Epithelial cell of esophagus (primary cell): ENCODE data around the gene SLC6A8.

Experiments used
- DNase-seq: peaks from one replicate; pipeline ENCODE4 v3.0.0; 2010; ENCODE audit warnings: low read depth
- H3K4me3 ChIP-seq: 2 replicates; pipeline ENCODE4 v1.5.1; 2011; ENCODE audit warnings: mild to moderate bottlenecking, low read length, control low read depth
- TF ChIP-seq, protein P1 (sequence below): IDR thresholded peaks from 2 replicates; pipeline ENCODE4 v1.5.1; 2011; ENCODE audit warnings: low read depth, mild to moderate bottlenecking, low read length, control low read depth, inconsistent platforms; ENCODE audit not compliant: insufficient read depth; ENCODE audit errors: missing control alignments

The SLC6A8 gene

DNA sequence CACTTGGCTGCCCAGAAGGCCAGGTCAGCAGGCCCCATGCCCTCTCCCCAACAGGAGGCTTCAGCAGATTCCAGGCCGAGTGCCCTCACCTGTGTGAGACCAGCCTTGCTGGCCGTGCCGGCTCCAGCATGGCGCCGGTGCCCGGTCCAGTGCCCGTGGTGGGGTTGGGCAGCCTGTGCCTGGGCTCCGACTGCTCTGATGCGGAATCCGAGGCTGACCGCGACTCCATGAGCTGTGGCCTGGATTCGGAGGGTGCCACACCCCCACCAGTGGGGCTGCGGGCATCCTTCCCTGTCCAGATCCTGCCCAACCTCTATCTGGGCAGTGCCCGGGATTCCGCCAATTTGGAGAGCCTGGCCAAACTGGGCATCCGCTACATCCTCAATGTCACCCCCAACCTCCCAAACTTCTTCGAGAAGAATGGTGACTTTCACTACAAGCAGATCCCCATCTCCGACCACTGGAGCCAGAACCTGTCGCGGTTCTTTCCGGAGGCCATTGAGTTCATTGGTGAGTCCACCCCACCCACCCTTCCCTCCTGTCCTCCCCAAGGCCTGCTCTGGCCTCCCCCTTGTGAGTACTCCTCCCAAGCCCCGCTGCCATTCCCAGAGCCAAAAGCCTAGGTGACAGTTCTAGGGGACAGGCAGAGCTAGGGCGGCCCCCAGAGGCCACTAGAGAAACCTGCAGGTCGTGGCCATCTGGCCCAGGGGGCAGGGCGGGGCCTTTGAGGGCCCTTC lies 38.4 kb upstream of the SLC6A8 start:
- TF ChIP-seq, protein P1, sequence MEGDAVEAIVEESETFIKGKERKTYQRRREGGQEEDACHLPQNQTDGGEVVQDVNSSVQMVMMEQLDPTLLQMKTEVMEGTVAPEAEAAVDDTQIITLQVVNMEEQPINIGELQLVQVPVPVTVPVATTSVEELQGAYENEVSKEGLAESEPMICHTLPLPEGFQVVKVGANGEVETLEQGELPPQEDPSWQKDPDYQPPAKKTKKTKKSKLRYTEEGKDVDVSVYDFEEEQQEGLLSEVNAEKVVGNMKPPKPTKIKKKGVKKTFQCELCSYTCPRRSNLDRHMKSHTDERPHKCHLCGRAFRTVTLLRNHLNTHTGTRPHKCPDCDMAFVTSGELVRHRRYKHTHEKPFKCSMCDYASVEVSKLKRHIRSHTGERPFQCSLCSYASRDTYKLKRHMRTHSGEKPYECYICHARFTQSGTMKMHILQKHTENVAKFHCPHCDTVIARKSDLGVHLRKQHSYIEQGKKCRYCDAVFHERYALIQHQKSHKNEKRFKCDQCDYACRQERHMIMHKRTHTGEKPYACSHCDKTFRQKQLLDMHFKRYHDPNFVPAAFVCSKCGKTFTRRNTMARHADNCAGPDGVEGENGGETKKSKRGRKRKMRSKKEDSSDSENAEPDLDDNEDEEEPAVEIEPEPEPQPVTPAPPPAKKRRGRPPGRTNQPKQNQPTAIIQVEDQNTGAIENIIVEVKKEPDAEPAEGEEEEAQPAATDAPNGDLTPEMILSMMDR = peak; percentile 7
- H3K4me3 ChIP-seq = no peak overlapping the region
- DNase-seq = peak; percentile 30

DNA sequence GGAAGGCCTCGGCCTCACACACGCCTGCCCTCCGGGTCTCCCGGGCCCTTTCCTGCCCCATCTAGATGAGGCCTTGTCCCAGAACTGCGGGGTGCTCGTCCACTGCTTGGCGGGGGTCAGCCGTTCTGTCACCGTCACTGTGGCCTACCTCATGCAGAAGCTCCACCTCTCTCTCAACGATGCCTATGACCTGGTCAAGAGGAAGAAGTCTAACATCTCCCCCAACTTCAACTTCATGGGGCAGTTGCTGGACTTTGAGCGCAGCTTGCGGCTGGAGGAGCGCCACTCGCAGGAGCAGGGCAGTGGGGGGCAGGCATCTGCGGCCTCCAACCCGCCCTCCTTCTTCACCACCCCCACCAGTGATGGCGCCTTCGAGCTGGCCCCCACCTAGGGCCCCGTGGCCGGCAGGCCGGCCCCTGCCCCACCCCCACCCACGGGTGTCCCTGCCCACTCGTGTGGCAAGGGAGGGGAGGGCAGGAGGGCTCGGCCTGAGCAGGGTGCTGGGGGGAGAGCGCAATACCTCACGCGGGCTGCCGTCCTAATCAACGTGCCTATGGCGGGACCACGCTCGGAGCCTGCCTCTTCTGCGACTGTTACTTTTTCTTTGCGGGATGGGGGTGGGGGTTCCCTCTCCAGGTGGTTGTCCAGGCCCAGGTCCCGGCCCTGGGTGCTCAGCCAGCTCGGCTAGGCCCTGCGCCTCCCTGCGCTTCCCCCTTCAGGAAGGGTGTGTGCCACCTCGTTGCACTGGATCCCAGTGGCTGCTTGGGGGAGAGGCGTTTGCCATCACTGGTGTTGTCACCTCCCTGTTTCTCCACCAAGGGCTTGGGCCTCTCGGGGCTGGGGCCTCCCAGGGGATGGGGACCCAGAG lies 37.6 kb upstream of the SLC6A8 start:
- no peak for DNase-seq
- TF ChIP-seq, protein P1 = peak; percentile 1
- H3K4me3 ChIP-seq = no peak overlapping the region

DNA sequence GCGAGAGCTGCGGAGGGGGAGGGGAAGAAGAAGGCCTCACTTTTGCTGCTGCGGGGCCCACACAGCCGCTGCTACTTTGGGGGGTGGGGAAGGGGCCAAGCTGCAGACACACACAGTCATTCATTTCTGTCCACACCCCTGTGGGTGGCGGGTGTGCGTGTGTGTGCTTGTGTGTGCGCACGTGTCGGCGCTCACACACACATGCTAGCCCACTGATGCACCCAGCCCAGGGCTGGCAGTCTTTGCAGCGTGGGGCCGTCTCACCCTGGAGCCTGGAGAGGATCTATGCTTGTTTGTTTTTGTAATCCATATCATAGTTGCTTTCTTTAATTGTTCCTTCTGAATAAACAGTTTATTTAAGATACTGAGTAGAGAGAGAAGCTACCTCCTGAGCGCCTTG lies 36.8 kb upstream of the SLC6A8 start:
- no peak for DNase-seq
- TF ChIP-seq, protein P1 = no peak
- H3K4me3 ChIP-seq = no peak overlapping the region

DNA sequence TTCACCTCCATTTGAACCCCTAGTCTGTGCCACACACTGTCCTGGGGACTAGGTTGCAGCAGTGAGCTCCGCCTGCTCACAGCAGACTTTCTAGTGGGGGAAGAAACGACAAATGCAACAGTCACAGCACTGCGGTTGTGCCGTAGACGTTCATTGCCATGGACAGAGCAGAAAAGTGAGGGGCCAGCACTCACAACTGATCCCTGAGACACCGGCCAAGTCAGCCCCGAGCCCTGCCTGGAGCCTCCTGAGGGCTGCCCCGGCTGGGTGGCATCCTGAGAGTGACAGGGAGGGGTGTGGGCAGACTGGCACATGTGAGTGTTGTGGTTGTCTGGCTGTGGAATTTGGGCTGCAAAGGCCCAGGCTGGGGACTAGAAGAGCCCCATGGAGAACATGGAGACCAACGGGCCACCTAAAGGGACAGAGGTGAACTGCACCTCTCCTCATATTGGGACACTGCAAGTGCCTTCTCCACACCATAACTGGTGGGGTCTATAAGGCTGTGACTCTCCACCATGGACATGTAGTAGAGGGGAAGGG lies 36.1 kb upstream of the SLC6A8 start:
- TF ChIP-seq, protein P1 = peak; percentile 40
- H3K4me3 ChIP-seq = no peak overlapping the region
- DNase-seq = no peak

DNA sequence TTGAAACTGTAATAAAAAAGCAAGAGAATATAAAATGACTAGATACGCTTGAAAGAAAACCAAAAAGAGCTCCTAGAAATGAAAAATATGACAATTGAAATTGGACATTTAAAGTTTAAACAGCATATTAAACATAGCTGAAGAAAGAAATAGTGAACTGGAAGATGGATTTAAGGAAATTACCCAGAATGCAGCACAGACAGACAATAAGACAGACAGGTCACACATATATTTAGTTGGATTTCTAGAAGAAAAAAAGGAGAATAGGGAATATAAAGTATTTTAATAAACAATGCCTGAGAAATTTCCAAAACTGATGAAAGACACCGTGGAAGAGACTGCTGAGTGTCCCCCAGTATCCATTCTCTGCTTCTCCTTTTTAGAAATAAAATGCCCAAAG lies 34.2 kb upstream of the SLC6A8 start:
- TF ChIP-seq, protein P1 = no peak
- no peak overlapping the region for H3K4me3 ChIP-seq
- DNase-seq = no peak

DNA sequence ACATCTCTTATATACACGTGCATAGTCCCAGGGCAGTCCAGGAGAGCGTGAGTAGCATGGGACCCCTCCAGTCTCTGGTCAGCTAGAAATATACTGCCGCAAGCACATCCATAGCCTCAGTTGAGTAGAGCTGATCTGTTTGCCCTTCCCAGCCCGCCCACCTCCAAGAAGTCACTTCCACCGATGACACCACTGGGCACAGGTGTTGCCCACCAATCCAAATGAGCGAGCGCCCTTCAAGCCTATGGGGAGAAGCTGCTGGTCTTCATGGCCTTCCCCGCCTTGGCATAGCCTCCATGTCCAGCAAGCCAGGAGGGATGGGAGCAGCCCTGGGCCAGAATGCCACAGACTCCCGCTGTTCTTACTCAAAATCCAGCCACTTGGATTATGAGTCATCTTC lies 30.6 kb upstream of the SLC6A8 start:
- no peak for DNase-seq
- H3K4me3 ChIP-seq = no peak overlapping the region
- TF ChIP-seq, protein P1 = no peak
